ENCODE data around the gene ATRX.

The ATRX gene

GRCh38 chrX:77635373-77635772, 150.6 kb downstream of the ATRX start:
- Histone ChIP-seq H3K36me3 (ENCODE audit: control insufficient read depth in 2 of 2, insufficient read depth in 1 of 2, low read length in 2 of 2) (peaks cover 49 to 54% of the 10 kb centered on the region in 2 experiments), H3K9me3 (ENCODE audit: control insufficient read depth, insufficient read depth, low read depth, low read length) (no peaks in the 10 kb centered on the region; the same call in none of the 2 replicates), H3K4me3 (ENCODE audit: low read depth, low read length) (no peak overlapping the region), H3K4me1 (ENCODE audit: control insufficient read depth, insufficient read depth, low read length) (no peaks in the 10 kb centered on the region), H3K27ac (ENCODE audit: extremely low read depth, low read depth, low read length) (no peak overlapping the region)
- ChIA-PET POLR2A (no interaction called here), CTCF (no interaction called here)
- TF ChIP-seq ZFHX2 (tag by site-specific recombination; conservative IDR thresholded peaks at IDR 0.05) (no peak), TCF7L2 (IDR thresholded peaks at IDR 0.05; ENCODE audit: borderline replicate concordance, low read depth, low read length) (no peak), ZNF777 (tag by site-specific recombination; IDR thresholded peaks at IDR 0.05; ENCODE audit: borderline replicate concordance) (no peak), HOXC10 (CRISPR knock-in tag; IDR thresholded peaks at IDR 0.05) (no peak), ZNF311 (tag by site-specific recombination; IDR thresholded peaks at IDR 0.05; ENCODE audit: borderline replicate concordance) (no peak), ZBTB48 (tag by site-specific recombination; IDR thresholded peaks at IDR 0.05) (no peak), ZNF791 (tag by site-specific recombination; IDR thresholded peaks at IDR 0.05) (no peak), ZNF670 (tag by site-specific recombination; IDR thresholded peaks at IDR 0.05; ENCODE audit: low read depth) (no peak), SCRT2 (tag by site-specific recombination; IDR thresholded peaks at IDR 0.05) (no peak), ZSCAN30 (tag by site-specific recombination; IDR thresholded peaks at IDR 0.05) (no peak), ZNF280C (tag by site-specific recombination; IDR thresholded peaks at IDR 0.05) (no peak), ZNF707 (tag by site-specific recombination; IDR thresholded peaks at IDR 0.05) (no peak)
- TF ChIP-seq, protein P1, sequence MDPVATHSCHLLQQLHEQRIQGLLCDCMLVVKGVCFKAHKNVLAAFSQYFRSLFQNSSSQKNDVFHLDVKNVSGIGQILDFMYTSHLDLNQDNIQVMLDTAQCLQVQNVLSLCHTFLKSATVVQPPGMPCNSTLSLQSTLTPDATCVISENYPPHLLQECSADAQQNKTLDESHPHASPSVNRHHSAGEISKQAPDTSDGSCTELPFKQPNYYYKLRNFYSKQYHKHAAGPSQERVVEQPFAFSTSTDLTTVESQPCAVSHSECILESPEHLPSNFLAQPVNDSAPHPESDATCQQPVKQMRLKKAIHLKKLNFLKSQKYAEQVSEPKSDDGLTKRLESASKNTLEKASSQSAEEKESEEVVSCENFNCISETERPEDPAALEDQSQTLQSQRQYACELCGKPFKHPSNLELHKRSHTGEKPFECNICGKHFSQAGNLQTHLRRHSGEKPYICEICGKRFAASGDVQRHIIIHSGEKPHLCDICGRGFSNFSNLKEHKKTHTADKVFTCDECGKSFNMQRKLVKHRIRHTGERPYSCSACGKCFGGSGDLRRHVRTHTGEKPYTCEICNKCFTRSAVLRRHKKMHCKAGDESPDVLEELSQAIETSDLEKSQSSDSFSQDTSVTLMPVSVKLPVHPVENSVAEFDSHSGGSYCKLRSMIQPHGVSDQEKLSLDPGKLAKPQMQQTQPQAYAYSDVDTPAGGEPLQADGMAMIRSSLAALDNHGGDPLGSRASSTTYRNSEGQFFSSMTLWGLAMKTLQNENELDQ (tag by site-specific recombination; IDR thresholded peaks at IDR 0.05; ENCODE audit: low read depth) = no peak

- POLR2A ChIA-PET = no interaction called here
- no peak for TF ChIP-seq SALL2 (tag by site-specific recombination; IDR thresholded peaks at IDR 0.05; ENCODE audit: borderline replicate concordance)
- no peak for TF ChIP-seq ZNF169 (tag by site-specific recombination; IDR thresholded peaks at IDR 0.05)
- TF ChIP-seq KLF16 (tag by site-specific recombination; IDR thresholded peaks at IDR 0.05) = no peak
- TF ChIP-seq SCRT1 (tag by site-specific recombination; IDR thresholded peaks at IDR 0.05; ENCODE audit: borderline replicate concordance) = no peak
- TF ChIP-seq OVOL3 (tag by site-specific recombination; IDR thresholded peaks at IDR 0.05) = no peak
- no peak for TF ChIP-seq ZNF610 (tag by site-specific recombination; IDR thresholded peaks at IDR 0.05; ENCODE audit: borderline replicate concordance)
- TF ChIP-seq GLI4 (tag by site-specific recombination; IDR thresholded peaks at IDR 0.05) = no peak
- TF ChIP-seq ZNF302 (tag by site-specific recombination; IDR thresholded peaks at IDR 0.05; ENCODE audit: low read depth) = no peak
- TF ChIP-seq ZNF623 (tag by site-specific recombination; IDR thresholded peaks at IDR 0.05) = no peak
- no peak for TF ChIP-seq ZNF148 (tag by site-specific recombination; IDR thresholded peaks at IDR 0.05; ENCODE audit: borderline replicate concordance)
- no peak for TF ChIP-seq ZNF521 (tag by site-specific recombination; IDR thresholded peaks at IDR 0.05)
- Histone ChIP-seq H3K36me3 (ENCODE audit: control insufficient read depth in 2 of 2, insufficient read depth in 1 of 2, low read length in 2 of 2) (peaks cover 29 to 33% of the 10 kb centered on the region in 2 experiments), H3K27ac (ENCODE audit: extremely low read depth, low read depth, low read length) (no peak overlapping the region), H3K4me3 (ENCODE audit: low read depth, low read length) (no peak overlapping the region), H3K4me1 (ENCODE audit: control insufficient read depth, insufficient read depth, low read length) (no peaks in the 10 kb centered on the region), H3K9me3 (ENCODE audit: control insufficient read depth, insufficient read depth, low read depth, low read length) (no peaks in the 10 kb centered on the region; the same call in none of the 2 replicates)
- CTCF ChIA-PET = interaction anchor here (0.7 to 1.0 kb wide), 5 partner anchors 181 to 1156 kb away, joined by 3 read pairs; no protein-coding TSS in a partner anchor
Measured at GRCh38 chrX:77628294-77629025, 157.6 kb downstream of the ATRX start.
